ENCODE data around the gene SLC26A11.

The SLC26A11 gene

DNA sequence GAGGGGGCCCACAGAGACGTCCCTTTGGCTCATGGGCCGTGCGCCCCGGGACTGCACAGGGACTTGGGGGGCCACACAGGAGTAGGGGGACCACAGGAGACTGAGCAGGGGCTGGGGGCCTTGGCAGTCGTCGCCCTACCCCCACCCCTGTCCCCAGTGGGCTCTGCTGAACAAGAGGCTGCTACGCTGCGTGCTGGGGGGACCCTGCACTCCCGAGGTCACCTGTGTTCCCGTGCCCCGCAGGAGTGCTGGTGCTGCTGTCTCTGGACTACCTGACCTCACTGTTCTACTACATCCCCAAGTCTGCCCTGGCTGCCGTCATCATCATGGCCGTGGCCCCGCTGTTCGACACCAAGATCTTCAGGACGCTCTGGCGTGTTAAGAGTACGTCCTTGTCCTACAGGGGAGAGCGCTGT lies 26.0 kb downstream of the SLC26A11 start:
- no peak for DNase-seq

DNA sequence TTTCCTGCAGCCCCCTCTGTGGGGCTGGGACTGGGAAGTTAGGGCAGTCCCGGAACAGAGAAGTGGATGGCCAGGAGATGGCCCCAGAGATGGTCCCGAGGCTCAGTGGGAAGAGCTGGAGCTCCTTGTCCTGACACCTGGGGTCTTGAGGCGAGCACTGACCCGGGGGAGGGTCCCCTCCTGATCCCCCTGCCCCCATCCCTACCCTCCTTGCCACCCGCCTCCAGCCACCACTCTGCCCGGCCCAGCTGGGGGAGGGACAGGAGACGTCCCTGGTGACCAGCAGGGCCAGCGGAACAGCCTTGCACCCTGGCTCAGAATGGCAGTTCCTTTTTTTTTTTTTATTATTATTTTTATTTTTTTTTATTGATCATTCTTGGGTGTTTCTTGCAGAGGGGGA lies 26.5 kb downstream of the SLC26A11 start:
- no peak for DNase-seq

DNA sequence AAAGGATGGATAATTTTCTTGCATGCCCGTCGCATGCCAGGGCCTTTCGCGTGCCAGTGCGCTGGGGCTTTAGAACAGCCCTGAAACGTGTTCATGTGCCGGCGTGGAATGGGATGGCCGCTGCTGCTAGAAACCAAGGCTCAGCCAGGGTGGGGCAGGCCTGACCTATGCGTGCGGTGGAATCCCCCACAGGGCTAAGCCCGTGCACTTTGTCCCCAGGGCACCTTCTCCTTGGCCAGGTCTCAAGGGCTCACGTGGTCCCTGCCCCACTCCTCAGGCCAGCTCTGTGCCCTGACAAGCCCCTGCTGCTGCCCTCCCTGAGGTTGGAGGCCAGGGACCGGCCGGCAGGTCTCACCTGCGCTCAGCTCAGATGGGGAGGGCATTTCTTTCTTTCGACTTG lies 27.3 kb downstream of the SLC26A11 start:
- no peak for DNase-seq

DNA sequence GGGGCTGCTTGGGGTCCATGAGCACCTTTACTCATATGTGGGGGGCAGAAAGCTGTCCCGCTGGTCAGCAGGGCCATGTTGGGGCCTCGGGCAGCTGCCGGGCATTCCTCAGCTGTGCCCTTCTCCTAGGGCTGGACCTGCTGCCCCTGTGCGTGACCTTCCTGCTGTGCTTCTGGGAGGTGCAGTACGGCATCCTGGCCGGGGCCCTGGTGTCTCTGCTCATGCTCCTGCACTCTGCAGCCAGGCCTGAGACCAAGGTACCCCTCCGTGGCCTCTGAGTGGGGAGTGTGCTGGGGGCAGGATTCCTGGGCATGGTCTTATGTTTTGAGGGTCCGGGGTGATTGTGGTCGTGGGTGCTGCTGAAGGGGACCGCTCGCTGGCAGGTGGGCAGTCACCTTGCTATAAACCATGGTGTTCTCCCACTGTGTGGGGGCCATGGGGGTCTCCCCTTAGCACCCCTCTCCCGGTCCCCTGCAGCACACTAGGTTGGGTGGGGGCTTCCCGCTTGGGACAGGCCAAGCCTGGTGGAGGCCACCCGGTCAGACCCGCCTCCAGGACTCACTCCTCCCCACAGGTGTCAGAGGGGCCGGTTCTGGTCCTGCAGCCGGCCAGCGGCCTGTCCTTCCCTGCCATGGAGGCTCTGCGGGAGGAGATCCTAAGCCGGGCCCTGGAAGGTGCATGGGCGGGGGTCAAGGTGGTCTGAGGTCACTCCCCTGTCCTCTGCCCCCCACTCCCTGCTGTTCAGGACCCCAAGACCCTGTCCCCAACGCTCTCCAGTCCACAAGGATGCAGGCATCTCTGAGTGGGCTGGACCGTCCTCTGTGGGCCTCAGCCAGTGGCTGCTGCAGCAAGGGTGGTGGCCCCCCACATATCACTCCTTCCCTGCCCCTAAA lies 28.0 kb downstream of the SLC26A11 start:
- no peak for DNase-seq

DNA sequence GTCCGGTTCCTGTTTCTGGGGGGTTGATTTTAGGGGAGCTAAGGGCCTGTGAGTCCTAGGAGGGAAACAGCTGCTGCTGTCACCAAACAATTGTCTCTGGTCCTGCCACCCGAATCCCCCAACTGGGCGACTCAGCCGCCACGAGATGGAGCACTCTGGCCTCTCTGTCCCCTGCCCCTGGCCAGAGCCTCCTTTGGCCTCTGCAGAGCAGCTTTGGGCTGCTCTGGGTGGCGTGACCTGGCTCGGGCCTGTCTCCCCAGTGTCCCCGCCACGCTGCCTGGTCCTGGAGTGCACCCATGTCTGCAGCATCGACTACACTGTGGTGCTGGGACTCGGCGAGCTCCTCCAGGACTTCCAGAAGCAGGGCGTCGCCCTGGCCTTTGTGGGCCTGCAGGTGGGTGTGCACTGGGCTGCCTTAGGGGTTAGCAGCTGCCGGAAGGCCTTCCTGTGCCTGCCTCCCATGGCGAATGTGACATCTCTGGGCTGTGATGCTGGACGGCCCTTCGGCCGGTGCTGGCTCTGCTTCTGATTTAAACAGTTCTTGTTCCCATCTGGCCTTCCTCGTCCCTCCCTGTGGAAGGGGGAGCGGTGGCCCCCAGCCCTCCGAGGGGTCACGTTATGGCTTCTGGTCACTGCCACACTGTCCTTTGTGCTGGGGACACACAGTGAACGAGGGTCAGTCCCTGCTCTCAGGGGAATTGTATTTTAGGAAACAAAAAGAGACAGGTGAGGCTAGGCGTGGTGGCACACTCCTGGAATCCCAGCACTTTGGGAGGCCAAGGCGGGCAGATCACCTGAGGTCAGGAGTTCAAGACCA lies 28.9 kb downstream of the SLC26A11 start:
- no peak for DNase-seq

DNA sequence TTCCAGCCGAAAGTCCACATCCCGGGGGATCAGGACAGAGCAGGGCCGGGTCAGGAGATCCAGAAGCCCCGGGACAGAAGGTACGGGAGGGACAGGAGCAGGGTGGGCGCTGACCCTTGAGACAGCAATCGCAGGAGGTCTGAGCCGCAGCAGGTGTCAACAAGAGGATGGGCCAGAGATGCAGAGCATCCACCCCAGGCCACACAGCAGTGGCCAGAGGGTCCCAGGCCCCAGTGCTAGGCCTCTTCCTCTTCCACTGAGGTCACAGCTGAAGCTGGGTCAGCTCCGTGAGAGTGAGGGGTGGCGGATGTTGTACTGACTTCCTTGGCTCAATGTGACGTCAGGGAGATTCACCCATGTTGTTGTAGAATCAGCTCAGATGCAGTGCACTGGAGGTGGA lies 31.7 kb downstream of the SLC26A11 start:
- no peak for DNase-seq

DNA sequence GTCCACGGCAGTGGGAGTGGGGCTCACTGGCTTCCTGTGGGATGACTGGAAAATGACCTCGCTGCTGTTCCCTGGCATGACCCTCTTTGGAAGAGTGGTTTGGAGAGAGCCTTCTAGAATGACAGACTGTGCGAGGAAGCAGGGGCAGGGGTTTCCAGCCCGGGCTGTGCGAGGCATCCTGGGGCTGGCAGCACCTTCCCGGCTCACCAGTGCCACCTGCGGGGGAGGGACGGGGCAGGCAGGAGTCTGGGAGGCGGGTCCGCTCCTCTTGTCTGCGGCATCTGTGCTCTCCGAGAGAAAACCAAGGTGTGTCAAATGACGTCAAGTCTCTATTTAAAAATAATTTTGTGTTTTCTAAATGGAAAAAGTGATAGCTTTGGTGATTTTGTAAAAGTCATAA lies 32.6 kb downstream of the SLC26A11 start:
- peak; percentile 93 for DNase-seq

DNA sequence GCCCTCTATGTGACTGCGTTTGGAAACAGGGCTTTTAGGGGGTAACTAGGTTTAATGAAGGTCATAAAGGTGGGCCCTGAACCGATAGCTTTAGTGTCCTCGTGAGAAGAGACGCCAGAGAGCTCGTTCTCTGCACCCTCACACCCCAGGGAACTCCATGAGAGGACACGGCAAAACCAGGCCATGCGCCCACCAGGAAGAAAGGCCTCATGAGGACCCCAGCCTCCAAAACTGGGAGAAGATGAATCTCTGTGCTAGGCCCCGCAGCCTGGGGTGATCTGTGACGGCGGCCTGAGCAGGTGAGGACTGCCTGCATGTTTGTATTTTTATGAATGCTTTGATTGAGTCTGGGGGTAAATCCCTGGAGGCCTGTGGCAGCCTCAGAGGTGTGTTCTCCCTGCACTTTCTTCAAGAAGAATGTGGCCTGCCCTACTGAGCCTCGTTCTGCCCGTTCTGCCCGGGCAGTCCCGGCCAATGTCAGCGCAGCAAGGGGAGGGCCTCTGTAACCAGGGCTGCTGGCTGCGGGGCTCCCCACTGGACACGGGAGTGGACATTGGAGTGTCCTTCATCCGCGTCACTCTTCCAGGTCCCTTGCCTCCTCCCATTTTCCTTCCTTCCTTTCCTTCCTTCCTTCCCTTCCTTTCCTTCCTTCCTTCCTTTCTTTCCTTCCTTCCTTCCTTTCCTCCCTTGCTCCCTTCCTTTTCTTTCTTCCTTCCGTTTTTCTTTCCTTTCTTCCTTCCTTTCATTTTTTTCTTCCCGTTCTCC lies 33.6 kb downstream of the SLC26A11 start:
- DNase-seq: no peak

DNA sequence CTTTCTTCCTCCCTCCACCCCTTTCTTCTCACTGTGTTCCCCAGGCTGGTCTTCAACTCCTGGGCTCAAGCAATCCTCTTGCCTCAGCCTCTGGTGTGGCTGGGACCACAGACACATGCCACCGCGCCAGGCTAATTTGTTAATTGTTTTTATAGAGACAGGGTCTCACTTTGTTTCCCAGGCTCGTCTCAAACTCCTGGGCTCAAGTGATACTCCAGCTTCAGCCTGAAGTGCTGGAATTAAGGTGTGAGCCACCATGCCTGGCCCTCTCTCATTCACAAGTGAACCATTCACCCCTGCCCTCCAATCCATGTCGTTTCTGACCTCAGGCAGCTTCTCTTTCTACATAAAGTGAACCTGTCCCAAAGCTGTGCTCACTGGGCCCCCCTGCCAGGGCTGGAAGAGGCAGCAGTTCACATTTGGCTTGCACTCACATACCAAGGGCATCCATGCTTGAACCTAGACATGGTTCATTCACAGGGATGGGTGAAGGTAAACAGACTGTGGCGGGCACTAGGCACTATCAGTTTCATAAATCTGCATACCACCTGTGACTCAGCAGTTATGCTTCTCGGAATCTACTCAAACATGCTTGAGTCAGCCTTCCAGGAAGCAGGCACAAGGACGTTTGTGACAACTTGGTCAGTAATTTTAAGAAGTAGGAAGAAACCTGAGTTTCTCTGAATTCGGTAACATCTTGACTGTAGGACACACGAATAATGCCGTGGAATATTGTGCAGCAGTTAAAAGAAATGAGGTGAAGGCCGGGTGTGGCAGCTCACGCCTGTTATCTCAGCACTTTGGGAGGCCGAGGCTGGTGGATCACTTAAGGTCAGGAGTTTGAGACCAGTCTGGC lies 34.4 kb downstream of the SLC26A11 start:
- DNase-seq: peak; percentile 77

DNA sequence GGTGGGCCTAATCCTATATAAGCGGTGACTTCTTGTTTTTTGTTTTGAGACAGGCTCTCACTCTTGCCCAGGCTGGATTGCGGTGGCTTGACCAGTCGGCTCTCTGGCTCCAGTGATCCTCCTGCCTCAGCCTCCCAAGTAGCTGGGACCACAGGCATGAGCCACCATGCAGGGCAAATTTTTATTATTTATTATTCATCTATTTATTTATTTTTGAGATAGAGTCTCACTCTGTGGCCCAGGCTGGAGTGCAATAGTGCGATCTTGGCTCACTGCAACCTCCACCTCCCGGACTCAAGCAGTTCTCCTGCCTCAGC lies 35.8 kb downstream of the SLC26A11 start:
- DNase-seq: no peak

DNA sequence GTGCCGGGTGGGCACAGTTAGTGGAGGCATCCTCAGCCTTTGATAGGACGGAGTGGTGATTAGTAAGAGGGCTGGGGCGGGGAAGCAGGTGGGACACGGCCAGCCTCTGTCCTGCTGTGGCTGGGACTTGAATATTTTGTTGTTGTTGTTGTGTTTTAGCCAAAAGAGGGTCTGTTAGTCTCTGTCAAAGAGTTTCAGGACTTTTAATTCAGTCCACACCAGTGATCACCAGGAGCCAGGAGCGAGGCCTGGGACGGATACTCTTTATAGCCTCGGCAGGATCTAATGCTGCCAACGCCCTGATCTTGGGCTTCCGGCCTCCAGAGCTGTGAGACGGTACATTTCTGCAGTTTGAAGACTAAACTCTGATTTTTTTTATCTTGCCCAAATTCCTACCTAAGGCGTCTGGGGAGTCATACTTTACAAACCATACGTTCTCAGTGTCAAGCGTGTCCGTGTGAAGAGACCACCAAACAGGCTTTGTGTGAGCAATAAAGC lies 37.5 kb downstream of the SLC26A11 start:
- no peak for DNase-seq

DNA sequence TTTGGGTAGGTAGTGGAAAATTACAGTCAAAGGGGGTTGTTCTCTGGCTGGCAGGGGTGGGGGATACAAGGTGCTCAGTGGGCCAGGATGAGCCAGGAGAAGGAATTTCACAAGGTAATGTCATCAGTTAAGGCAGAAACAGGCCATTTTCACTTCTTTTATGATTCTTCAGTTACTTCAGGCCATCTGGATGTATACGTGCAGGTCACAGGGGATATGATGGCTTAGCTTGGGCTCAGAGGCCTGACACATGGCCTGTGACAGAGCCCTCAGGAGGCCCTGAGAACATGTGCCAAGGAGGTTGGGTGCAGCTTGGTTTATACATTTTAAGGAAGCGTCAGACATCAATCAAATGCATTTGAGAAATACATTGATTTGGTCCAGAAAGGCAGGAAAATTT lies 38.1 kb downstream of the SLC26A11 start:
- peak; percentile 45 for DNase-seq

DNA sequence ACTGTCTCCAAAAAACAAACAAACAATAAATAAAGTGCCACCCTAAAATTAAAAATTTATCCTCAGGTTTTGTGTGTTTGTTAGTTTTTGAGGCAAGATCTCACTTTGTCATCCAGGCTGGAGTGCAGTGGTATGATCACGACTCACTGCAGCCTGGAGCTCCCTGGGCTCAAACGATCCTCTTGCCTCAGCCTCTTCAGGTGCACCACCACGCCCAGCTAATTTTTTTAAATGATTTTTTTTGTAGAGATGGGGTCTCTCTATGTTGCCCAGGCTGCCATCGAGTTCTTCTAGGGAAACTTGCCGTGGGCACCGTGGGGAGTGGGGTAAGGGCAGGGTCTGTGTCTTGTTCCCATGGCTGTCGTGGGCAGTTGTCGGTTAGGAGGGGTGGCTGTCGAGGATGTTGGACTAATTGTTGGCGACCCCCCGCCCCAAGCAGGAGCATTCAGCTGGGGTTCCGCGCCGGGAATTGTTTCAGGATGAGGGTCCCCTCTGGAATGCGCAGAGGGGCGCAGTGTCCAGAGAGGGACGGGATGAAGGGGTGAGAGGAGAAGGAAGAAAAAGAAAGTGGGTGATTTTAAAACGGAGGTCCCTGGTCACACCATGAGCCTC lies 39.3 kb downstream of the SLC26A11 start:
- peak; percentile 43 for DNase-seq

DNA sequence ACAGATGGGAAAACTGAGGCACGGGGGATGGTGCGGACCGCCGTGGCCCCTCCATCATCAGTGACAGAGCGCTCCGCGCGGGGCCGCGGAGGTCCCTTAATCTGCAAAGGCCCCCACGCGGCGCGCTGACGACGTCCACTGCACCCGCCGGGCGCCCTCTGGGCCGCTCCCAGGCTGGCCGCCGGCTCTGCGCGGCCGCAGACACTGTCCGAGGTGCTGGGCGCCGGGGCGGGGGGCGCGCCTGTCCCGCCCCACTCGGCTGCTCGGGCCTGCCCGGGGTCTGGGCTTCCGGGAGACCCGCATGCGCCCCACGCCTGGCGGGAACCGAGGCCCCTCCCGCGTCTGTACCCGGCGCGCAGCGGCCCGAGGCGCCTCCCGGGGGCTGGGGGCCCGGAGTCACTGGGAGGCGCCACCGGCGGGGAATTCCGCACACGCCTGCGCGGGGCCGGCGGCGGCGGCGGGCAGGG lies 39.9 kb downstream of the SLC26A11 start:
- peak; percentile 83 for DNase-seq

DNA sequence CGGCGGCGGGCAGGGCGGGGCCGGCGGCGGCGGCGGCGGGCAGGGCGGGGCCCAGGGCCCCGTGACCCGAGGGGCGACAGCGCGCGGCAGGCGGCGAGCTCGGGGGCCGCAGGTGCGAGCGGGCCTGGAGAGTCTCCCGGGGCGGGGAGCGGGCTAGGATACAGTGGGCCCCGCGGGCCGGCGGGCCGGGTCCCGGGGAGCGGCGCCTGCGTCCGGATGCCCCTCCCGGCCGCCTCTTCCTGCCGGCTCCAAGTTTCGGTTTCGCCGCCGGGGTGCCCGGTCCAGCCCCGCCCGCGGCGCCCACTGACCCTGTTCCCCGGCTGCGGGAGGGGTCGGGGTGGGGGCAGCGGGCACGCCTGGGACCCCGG lies 40.5 kb downstream of the SLC26A11 start, which contains the start of gene RNF213:
RNF213 (plus strand) TSS at position 62 of the 368 bp plus-strand sequence. CDS start 2,830 bp downstream, outside the sequence.
- DNase-seq: peak; percentile 57

DNA sequence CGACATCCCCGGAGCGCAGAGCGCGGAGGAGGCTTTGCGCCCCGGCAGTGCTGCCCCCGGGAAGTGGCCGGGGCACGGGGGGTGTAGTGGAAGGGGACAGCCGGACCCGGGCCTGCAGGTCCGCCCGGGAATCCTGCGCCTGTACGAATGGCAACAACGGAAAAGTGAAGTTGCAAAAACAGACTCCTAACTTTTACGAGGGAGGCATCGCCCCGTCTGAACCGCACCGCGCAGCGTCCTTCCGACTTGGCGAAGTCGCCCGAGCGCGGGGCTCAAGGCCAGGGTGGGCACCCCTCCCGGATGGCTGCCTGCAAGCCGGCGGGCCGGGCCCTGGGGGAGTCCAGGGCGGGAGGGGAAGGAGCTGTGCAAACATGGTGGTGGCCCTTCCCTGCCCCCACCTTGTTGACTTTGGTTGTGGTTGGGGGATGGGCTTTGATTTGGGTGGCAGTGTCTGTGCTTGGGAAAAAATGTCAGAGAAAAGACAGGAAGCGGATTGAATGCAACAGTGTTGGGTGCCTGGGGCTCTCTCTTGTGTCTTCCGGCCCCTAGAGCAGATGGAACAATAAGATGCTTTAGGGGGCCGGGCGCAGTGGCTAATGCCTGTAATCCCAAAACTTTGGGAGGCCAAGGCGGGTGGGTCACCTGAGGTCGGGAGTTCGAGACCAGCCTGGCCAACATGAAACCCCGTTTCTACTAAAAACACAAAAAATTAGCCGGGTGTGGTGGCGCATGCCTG lies 41.1 kb downstream of the SLC26A11 start:
- peak; percentile 68 for DNase-seq

DNA sequence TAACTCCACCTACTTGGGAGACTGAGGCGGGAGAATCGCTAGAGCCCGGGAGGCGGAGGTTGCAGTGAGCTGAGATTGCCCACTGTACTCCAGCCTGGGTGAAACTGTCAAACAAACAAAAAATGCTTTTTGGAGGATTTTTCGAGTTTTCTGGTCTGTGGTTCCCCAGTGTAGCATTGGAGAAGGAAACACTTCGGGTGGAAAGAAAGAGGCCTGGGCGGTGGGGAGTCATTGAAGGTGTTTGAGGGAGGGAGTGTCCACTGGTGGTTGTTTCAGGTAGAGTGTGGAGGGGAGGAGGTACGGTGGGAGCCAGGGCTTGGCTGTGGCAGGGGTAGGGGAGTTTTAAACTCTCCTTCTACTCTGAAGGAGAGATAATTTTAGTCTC lies 41.7 kb downstream of the SLC26A11 start:
- no peak for DNase-seq

DNA sequence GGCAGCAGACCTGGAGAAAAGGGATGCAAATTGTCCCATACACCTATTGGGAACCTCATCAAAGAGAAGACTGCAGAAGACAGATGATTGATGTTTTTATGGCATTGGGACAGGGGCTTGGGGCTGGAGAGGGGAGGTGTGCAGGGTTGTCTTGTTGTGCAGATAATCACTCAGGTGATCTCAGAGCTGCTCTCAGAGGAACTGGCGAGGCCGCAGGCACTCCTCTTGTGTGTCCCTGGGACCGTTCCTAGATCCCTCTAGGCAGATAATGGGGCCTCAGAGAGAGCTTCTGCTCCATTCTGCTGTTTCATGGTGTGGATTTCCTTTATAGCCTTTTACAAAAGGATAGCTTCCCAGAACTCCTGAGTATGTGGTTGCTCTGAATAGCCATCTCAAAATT lies 42.1 kb downstream of the SLC26A11 start:
- DNase-seq: no peak

DNA sequence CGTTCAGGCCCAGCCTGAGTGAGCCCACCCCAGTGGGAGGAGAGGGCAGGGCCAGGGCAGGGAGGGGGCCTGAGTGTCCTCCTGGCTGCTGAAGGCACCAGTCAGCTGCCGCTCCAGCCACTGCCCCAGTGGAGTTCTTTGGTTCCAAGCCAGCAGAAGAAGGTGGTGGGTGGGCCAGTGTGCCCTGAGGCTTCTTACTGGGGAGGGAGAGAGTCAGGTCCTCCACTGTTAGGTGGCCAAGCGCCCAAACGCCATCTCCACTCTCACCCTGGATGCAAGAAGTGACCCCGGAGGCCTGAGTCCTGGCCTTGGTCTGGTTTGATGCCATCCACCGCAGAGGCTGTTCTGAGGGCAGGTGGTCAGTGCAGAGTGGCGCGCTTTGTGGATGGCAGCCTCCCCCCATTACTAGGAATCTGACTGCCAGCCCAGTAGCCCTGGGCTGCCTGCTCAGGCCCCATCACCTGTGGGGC lies 42.6 kb downstream of the SLC26A11 start:
- DNase-seq: no peak
